GM23338 (cell line): ENCODE data around the gene MCAT. TPM values are rescaled to one million over a fixed set of nuclear protein-coding genes. Genes with fewer than 3 reads are reported as not detected.
A peak's percentile ranks its signal among the peaks of the same experiment; 100 is the strongest.

ENCODE experiments used
- ATAC-seq: fragments of 200-7000 bp; cut with Tn5 transposase; 3 replicates; pipeline ENCODE4 v1.9.1; 2020
- DNase-seq: peaks from one replicate; pipeline ENCODE4 v3.0.0-alpha.2; 2015; ENCODE audit warnings: low spot score
- H2AFZ ChIP-seq: fragments of 200-600 bp; sonication (generic); 2 replicates; pipeline ENCODE4 v1.8.0; 2016; ENCODE audit warnings: antibody characterized with exemption, mild to moderate bottlenecking, moderate library complexity
- H3F3A ChIP-seq: fragments of 200-600 bp; sonication (generic); replicated peaks from 2 replicates; pipeline ENCODE4 v1.8.0; 2017; ENCODE audit warnings: antibody characterized with exemption, mixed run types, low read depth
- H3K27ac ChIP-seq: fragments of 200-600 bp; sonication (generic); 2 replicates; pipeline ENCODE4 v1.6.1; 2016; ENCODE audit warnings: low read depth
- H3K27me3 ChIP-seq: fragments of 200-600 bp; sonication (generic); 2 replicates; pipeline ENCODE4 v1.8.0; 2016; ENCODE audit warnings: mild to moderate bottlenecking, mixed run types, moderate library complexity; ENCODE audit not compliant: insufficient read depth
- H3K36me3 ChIP-seq: fragments of 200-600 bp; sonication (generic); 2 replicates; pipeline ENCODE4 v1.8.0; 2016; ENCODE audit warnings: mild to moderate bottlenecking; ENCODE audit not compliant: insufficient read depth
- H3K4me1 ChIP-seq: fragments of 200-600 bp; sonication (generic); 2 replicates; pipeline ENCODE4 v1.8.0; 2016; ENCODE audit warnings: mild to moderate bottlenecking, moderate library complexity; ENCODE audit not compliant: insufficient read depth
- H3K4me2 ChIP-seq: fragments of 200-600 bp; sonication (generic); 2 replicates; pipeline ENCODE4 v1.7.1; 2017; ENCODE audit warnings: mixed run types
- H3K4me3 ChIP-seq: fragments of 200-600 bp; sonication (generic); 2 replicates; pipeline ENCODE4 v1.6.1; 2016; ENCODE audit warnings: mixed run types
- H3K79me2 ChIP-seq: fragments of 200-600 bp; sonication (generic); replicated peaks from 2 replicates; pipeline ENCODE4 v1.8.0; 2017; ENCODE audit warnings: mild to moderate bottlenecking; ENCODE audit not compliant: insufficient read depth
- H3K9me2 ChIP-seq: fragments of 200-600 bp; sonication (generic); 2 replicates; pipeline ENCODE4 v1.8.0; 2017; ENCODE audit not compliant: insufficient read depth
- H4K20me1 ChIP-seq: fragments of 200-600 bp; sonication (generic); replicated peaks from 2 replicates; pipeline ENCODE4 v1.8.0; 2017; ENCODE audit warnings: mild to moderate bottlenecking; ENCODE audit not compliant: insufficient read depth
- H3K27ac Mint-ChIP-seq: 2 replicates; pipeline ENCODE4 v1.8.0; 2020; ENCODE audit warnings: inconsistent platforms, mild to moderate bottlenecking, moderate library complexity, mixed read lengths
- H3K27me3 Mint-ChIP-seq: 3 replicates; pipeline ENCODE4 v1.8.0; 2022; ENCODE audit warnings: low read depth, mild to moderate bottlenecking, moderate library complexity, mixed read lengths, inconsistent platforms; ENCODE audit not compliant: insufficient read depth, poor library complexity
- H3K36me3 Mint-ChIP-seq: 3 replicates; pipeline ENCODE4 v1.8.0; 2021; ENCODE audit warnings: low read depth, mild to moderate bottlenecking, inconsistent platforms, moderate library complexity, mixed read lengths
- H3K4me1 Mint-ChIP-seq: 3 replicates; pipeline ENCODE4 v1.8.0; 2020; ENCODE audit warnings: mild to moderate bottlenecking, inconsistent platforms, mixed read lengths
- H3K4me3 Mint-ChIP-seq: 3 replicates; pipeline ENCODE4 v1.8.0; 2021; ENCODE audit warnings: moderate library complexity, mild to moderate bottlenecking, inconsistent platforms, mixed read lengths
- H3K9me3 Mint-ChIP-seq: 3 replicates; pipeline ENCODE4 v1.8.0; 2020; ENCODE audit warnings: moderate library complexity, mild to moderate bottlenecking, inconsistent platforms, mixed read lengths
- CREB1 ChIP-seq: fragments of 250-450 bp; sonication (Bioruptor Pico); IDR thresholded peaks from 2 replicates; pipeline ENCODE4 v1.5.0; 2020; ENCODE audit warnings: low read depth, mild to moderate bottlenecking, moderate library complexity
- CTCF ChIP-seq, 2 experiments: fragments of 200-600 bp in 1 of 2; sonication (generic) in 1 of 2; conservative IDR thresholded peaks; 2 replicates each; pipeline versions ENCODE4 v1.5.1 to v1.6.1; 2016 to 2017; ENCODE audit warnings: antibody characterized with exemption in 2 of 2, low read depth in 2 of 2, mild to moderate bottlenecking in 2 of 2, moderate library complexity in 1 of 2
- EZH2phosphoT487 ChIP-seq: fragments of 200-600 bp; sonication (generic); IDR thresholded peaks from one replicate; pipeline ENCODE4 v1.8.1; 2018; ENCODE audit warnings: antibody characterized with exemption; ENCODE audit not compliant: unreplicated experiment
- JUNB ChIP-seq: IDR thresholded peaks from one replicate; pipeline ENCODE4 v1.6.1; 2016; ENCODE audit warnings: antibody characterized with exemption; ENCODE audit not compliant: unreplicated experiment
- POLR2AphosphoS5 ChIP-seq: IDR thresholded peaks from 2 replicates; pipeline ENCODE4 v1.6.1; 2016; ENCODE audit warnings: antibody characterized with exemption, low read depth
- REST ChIP-seq: IDR thresholded peaks from one replicate; pipeline ENCODE4 v1.6.1; 2018; ENCODE audit warnings: antibody characterized with exemption; ENCODE audit not compliant: unreplicated experiment
- STAT1 ChIP-seq: IDR thresholded peaks from one replicate; pipeline ENCODE4 v1.6.1; 2016; ENCODE audit warnings: antibody characterized with exemption; ENCODE audit not compliant: unreplicated experiment
- ZNF331 ChIP-seq: fragments of 250-450 bp; sonication (Bioruptor Pico); IDR thresholded peaks from 2 replicates; pipeline ENCODE4 v1.5.0; 2020; ENCODE audit warnings: low read depth, mild to moderate bottlenecking, moderate library complexity
- ZNF462 ChIP-seq: fragments of 250-450 bp; sonication (Bioruptor Pico); IDR thresholded peaks from 2 replicates; pipeline ENCODE4 v1.5.0; 2020; ENCODE audit warnings: mild to moderate bottlenecking, moderate library complexity
- polyA plus RNA-seq: library from polyadenylated mRNA; unstranded; fragments of >200 nt; fragmentation: Nextera tagmentation; extraction: Ambion mirVana; gene quantifications from 2 replicates; pipeline ENCODE4 v1.2.1, GENCODE V29; 2016
- total RNA-seq: library from RNA; depleted of rRNA; stranded (reverse); fragments of >200 nt; shearing (Covaris generic); gene quantifications from 2 replicates; pipeline ENCODE4 v1.2.3, GENCODE V29; 2014

The MCAT gene
- total and polyA plus RNA-seq, 2 experiments from 2014 or later, result 9.7 to 16.9 TPM

GRCh38 chr22:43110444-43110926 lies 32.7 kb downstream of the MCAT start, which contains the start of gene BIK:
TSS of gene BIK (plus strand) at chr22:43110750. CDS start at chr22:43124023, 13,273 bp downstream.
- H3K4me1 ChIP-seq, result peaks cover 3% of the 10 kb centered on the region; the same call in 1 of the 2 replicates
- H3K36me3 Mint-ChIP-seq, result no peaks in the 10 kb centered on the region
- TF ChIP-seq ZNF331, result no peak
- TF ChIP-seq ZNF462, result no peak
- no peak for TF ChIP-seq EZH2phosphoT487
- no peak for TF ChIP-seq REST
- no peak for TF ChIP-seq JUNB
- no peak for TF ChIP-seq STAT1
- TF ChIP-seq CREB1 (CRISPR knock-in tag), result no peak
- no peak for TF ChIP-seq POLR2AphosphoS5
- TF ChIP-seq CTCF (conservative IDR thresholded peaks at IDR 0.05; ENCODE audit: low read depth in 2 of 2), result peak in 1 of 2 experiments; percentile 18; a peak in 1 of 4 replicates
- H3F3A ChIP-seq, result peaks cover 9% of the 10 kb centered on the region; the same call in 1 of the 2 replicates
- DNase-seq (peak; percentile 92), ATAC-seq (peak; percentile 79)
- H3K9me2 ChIP-seq, result no peaks in the 10 kb centered on the region
- peak within 1 kb of the TSS; percentile 99 for H3K4me2 ChIP-seq
- no peaks in the 10 kb centered on the region for H3K79me2 ChIP-seq
- H3K27me3 Mint-ChIP-seq, result peaks cover 48% of the 10 kb centered on the region
- peaks cover 53% of the 10 kb centered on the region for H3K27me3 ChIP-seq
- peak within 1 kb of the TSS; percentile 79 for H3K4me3 Mint-ChIP-seq
- no peaks in the 10 kb centered on the region for H3K36me3 ChIP-seq
- no peaks in the 10 kb centered on the region; the same call in 1 of the 2 replicates for H4K20me1 ChIP-seq
- H3K27ac ChIP-seq, result no peak within 1 kb of the TSS
- peaks cover 5% of the 10 kb centered on the region; the same call in 2 of the 3 replicates for H3K4me1 Mint-ChIP-seq
- H3K9me3 Mint-ChIP-seq, result no peaks in the 10 kb centered on the region
- H3K27ac Mint-ChIP-seq, result no peak within 1 kb of the TSS
- H2AFZ ChIP-seq, result peak within 1 kb of the TSS; percentile 99
- peak within 1 kb of the TSS; percentile 85 for H3K4me3 ChIP-seq
